ENCODE data around the gene SIPA1L3.

SIPA1L3 gene

DNA sequence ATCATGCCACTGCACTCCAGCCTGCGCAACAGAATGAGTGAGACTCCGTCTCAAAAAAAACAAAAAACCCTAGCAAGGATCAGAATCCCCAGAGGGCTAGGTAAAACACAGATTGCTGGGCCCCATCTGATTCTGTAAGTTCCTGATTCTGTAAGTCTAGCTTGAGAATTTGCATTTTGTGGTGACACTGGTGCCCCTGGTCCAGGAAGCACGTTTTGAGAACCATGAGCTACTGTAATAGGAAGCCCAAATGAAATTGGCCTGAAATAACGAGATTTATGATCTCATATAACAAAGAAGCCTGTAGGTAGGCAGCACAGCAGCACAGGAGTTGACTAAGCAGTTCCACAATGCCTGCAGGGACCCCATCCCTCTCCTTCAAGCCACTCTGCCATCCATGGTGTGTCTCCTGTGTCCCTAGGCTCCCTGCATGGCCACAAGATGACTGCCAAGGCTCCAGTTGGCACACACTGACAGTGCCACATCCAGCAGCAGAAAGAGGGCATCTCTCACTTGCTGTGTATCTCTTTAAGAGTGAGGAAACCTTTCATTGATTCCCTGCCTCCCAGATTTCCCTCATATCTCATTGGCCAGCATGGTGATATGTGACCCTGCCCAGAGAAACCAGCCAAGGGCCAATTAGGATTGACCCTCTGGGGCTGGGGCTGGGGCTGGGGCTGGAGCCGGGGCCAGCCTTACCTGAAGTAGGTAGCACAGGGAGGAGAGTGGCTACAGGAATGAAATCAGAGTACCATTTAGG lies 21.7 kb downstream of the SIPA1L3 start:
- TF ChIP-seq, protein P1, sequence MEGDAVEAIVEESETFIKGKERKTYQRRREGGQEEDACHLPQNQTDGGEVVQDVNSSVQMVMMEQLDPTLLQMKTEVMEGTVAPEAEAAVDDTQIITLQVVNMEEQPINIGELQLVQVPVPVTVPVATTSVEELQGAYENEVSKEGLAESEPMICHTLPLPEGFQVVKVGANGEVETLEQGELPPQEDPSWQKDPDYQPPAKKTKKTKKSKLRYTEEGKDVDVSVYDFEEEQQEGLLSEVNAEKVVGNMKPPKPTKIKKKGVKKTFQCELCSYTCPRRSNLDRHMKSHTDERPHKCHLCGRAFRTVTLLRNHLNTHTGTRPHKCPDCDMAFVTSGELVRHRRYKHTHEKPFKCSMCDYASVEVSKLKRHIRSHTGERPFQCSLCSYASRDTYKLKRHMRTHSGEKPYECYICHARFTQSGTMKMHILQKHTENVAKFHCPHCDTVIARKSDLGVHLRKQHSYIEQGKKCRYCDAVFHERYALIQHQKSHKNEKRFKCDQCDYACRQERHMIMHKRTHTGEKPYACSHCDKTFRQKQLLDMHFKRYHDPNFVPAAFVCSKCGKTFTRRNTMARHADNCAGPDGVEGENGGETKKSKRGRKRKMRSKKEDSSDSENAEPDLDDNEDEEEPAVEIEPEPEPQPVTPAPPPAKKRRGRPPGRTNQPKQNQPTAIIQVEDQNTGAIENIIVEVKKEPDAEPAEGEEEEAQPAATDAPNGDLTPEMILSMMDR (IDR thresholded peaks at IDR 0.05; ENCODE audit: low read depth, low read length, missing control alignments), result no peak
- no peak overlapping the region for H3K4me3 ChIP-seq (replicated peaks; ENCODE audit: low read depth, low read length)
- DNase-seq (ENCODE audit: extremely low read depth, low read depth), result no peak

DNA sequence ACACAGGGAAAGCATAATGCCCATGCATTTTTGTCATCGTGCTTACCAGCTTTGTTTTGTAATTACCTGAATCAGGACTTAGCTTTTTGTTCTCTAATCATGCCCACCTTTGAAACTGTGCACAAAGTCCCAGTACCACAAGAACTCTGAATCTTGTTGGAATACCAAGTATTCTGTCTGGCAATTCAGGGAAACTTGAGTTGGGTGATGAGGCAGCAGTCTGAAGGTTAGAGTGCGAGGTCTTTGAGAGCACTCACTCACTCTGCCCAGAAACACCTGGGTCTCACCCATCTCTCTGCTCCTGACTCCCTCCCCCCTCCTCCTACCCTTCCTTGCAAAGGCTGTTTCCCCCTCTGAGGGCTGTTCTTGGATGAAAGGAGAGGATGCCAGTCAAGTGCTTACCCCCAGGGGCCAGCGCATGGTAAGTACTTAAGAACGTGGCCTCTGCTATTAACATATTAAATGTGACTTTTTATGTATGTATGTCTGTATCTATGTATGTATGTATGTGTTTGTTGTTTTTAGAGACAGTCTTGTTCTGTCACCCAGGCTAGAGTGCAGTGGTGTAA lies 22.4 kb downstream of the SIPA1L3 start:
- no peak for DNase-seq (ENCODE audit: extremely low read depth, low read depth)
- H3K4me3 ChIP-seq (replicated peaks; ENCODE audit: low read depth, low read length), result no peak overlapping the region
- TF ChIP-seq, protein P1 (IDR thresholded peaks at IDR 0.05; ENCODE audit: low read depth, low read length, missing control alignments), result no peak

DNA sequence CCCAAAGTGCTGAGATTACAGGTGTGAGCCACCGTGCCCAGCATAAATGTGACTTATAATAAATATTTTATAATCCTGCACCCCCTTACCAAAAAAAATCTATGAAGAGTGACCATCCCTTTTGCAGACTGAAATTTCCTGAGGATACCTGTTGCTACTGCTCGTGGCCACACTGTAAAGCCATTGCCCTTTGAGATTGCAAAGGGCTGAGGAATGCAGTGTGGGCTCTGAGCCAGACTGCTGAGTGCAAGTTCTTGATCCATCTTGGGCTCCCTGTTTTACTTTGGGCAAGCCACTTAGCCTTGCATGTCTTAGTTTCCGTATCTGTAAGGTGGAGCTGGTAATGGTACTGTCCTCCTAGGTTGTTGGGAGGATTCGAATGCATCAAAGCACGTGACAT lies 23.4 kb downstream of the SIPA1L3 start:
- DNase-seq (ENCODE audit: extremely low read depth, low read depth), result no peak
- TF ChIP-seq, protein P1 (IDR thresholded peaks at IDR 0.05; ENCODE audit: low read depth, low read length, missing control alignments), result no peak

DNA sequence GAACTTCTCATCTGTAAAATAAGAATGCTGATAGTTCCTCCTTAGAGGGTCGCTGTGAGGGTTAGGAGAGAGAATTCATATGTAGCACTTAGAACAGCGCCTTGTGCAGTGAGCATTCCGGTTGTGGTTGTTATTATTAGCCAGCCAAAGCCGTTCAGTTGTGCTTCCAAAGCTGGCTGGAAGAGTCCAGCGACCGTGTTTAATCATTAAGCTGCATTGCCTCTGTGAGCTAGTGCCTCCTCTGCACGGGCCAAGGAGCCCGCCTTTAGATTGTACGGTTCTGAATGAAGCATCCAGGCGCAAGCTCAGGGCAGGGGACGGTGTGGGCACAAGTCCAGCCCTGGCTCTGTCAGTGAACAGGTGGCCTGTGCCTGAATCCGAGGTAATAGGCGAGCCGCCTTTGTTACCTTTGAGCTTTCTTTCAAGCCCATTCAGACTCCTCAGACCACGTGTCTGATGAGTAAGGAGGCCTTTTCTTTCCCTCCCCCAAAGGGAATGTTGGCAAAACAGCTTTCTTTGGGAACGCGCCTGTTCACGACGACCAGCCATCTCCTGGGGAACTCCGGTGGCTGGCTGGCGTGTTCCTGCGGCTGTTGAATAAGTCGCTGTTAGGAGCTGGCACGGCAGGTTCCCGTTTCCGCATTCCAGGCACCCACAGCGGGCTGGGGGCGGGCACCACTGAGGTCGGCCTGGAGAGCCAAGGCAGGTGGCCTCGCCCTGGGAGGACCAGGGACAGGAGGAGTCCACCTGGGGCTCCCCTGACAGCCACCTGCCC lies 25.1 kb downstream of the SIPA1L3 start:
- TF ChIP-seq, protein P1 (IDR thresholded peaks at IDR 0.05; ENCODE audit: low read depth, low read length, missing control alignments), result no peak
- no peak overlapping the region for H3K4me3 ChIP-seq (replicated peaks; ENCODE audit: low read depth, low read length)
- DNase-seq (ENCODE audit: extremely low read depth, low read depth), result no peak

More for the DNA sequence above, 23.4 kb downstream of the SIPA1L3 start:
- no peak overlapping the region for H3K4me3 ChIP-seq (replicated peaks; ENCODE audit: low read depth, low read length)

DNA sequence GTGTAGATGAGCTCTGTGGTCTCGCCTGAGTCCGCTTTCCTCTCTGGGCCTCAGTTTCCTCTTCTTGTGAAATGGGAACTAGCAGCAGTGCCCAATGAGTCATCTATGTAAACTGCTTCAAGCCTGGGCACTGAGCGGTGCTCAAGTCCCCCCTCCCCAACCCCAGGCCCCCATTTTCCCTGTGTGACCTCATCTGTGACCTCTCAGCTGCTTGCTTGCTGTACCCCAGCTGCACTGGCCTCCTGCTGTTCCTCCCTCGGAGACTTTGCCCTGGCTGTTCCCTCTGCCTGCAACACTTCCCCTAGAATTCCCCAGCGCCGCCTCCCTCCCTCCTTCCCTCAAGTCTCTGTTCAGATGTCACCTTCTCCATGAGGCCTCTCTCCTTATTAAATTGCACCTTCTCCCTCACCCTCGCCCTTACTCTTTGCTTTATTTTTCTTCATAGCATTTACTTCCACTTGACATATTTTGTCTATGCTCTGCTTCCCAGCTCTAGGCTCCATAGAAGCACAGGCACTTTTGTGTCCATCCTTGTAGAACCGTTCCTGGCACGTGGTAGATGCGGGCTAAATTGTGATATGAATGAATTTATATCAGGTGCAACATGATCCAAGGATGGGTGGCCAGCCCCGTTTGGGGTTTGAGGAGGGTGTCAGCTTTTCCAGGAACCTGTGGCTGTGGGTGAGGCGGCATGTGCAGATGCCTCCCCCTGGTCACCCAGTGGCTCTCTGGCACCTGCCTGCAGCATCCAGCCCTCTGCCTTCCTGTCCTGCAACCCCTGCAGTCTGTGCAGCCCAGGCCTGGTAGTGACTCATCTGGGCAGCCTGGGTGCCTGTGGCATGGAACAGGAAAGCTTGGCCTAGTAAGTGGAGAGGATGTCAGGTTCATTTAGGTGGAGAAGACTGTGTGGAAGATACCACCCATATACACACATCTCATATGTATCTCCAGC lies 26.3 kb downstream of the SIPA1L3 start:
- no peak for DNase-seq (ENCODE audit: extremely low read depth, low read depth)
- no peak overlapping the region for H3K4me3 ChIP-seq (replicated peaks; ENCODE audit: low read depth, low read length)
- TF ChIP-seq, protein P1 (IDR thresholded peaks at IDR 0.05; ENCODE audit: low read depth, low read length, missing control alignments), result no peak

DNA sequence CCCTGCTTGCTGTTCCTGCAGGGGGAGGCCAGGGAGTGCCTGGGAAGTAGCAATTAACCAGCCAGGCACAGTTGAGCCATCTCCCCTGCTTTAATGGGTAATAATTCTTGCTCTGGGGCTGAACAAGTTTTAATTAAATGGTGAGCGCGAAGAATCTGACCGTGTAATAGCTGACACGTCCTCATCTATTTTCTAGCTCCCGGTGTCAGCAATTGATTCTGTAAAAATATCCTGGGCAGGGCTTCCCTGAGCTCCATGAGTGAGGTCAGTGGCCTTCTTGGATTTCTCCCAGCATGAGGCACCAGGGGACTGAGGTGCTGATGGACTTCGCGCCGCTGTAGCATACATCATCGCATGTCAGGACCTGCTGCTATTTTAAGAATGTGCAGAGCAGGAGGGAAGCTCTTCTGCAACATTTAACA lies 26.9 kb downstream of the SIPA1L3 start:
- TF ChIP-seq, protein P1 (IDR thresholded peaks at IDR 0.05; ENCODE audit: low read depth, low read length, missing control alignments), result no peak
- DNase-seq (ENCODE audit: extremely low read depth, low read depth), result no peak
- no peak overlapping the region for H3K4me3 ChIP-seq (replicated peaks; ENCODE audit: low read depth, low read length)

All from HFF-Myc (cell line).